ENCODE data around the gene ZBTB21.

Gene ZBTB21

GRCh38 chr21:42051788-42052187 is 41.6 kb upstream of the ZBTB21 start:
- no peaks in the 10 kb centered on the region for H3K4me1 ChIP-seq (ENCODE audit: low read length)
- H3K79me2 ChIP-seq (ENCODE audit: low read length) = no peaks in the 10 kb centered on the region
- no peak overlapping the region for H3K4me3 ChIP-seq (ENCODE audit: low read length)
- no peak overlapping the region for H3K9ac ChIP-seq (ENCODE audit: low read length)
- no peak for TF ChIP-seq CTCF (IDR thresholded peaks at IDR 0.05; ENCODE audit: low read depth, low read length)
- TF ChIP-seq EZH2phosphoT487 (IDR thresholded peaks at IDR 0.05; ENCODE audit: low read depth) = no peak
- H2AFZ ChIP-seq (ENCODE audit: low read depth, low read length) = no peak overlapping the region
- H3K27me3 ChIP-seq (ENCODE audit: low read depth, low read length) = peaks cover 5% of the 10 kb centered on the region; the same call in 1 of the 2 replicates
- no peaks in the 10 kb centered on the region for H3K9me3 ChIP-seq (ENCODE audit: insufficient read depth, low read length)
- H3K27ac ChIP-seq (ENCODE audit: low read length) = no peak overlapping the region
- no peaks in the 10 kb centered on the region for H4K20me1 ChIP-seq (ENCODE audit: insufficient read depth, low read length)
- no peaks in the 10 kb centered on the region for H3K36me3 ChIP-seq (replicated peaks; ENCODE audit: low read depth, low read length)
- H3K4me2 ChIP-seq (ENCODE audit: low read length) = no peak overlapping the region

GRCh38 chr21:42049578-42050430 is 39.6 kb upstream of the ZBTB21 start:
- Histone ChIP-seq H3K9ac (ENCODE audit: low read length) (no peak overlapping the region), H3K4me3 (ENCODE audit: low read length) (no peak overlapping the region), H3K27me3 (ENCODE audit: low read depth, low read length) (peaks cover 5% of the 10 kb centered on the region; the same call in 1 of the 2 replicates), H2AFZ (ENCODE audit: low read depth, low read length) (no peak overlapping the region), H3K4me1 (ENCODE audit: low read length) (no peaks in the 10 kb centered on the region), H3K36me3 (replicated peaks; ENCODE audit: low read depth, low read length) (no peaks in the 10 kb centered on the region), H3K4me2 (ENCODE audit: low read length) (no peak overlapping the region), H3K9me3 (ENCODE audit: insufficient read depth, low read length) (no peaks in the 10 kb centered on the region), H4K20me1 (ENCODE audit: insufficient read depth, low read length) (no peaks in the 10 kb centered on the region), H3K27ac (ENCODE audit: low read length) (no peak overlapping the region), H3K79me2 (ENCODE audit: low read length) (no peaks in the 10 kb centered on the region)
- TF ChIP-seq EZH2phosphoT487 (IDR thresholded peaks at IDR 0.05; ENCODE audit: low read depth) = no peak

- Histone ChIP-seq H3K9ac (ENCODE audit: low read length) (no peak overlapping the region), H3K27ac (ENCODE audit: low read length) (no peak overlapping the region), H3K79me2 (ENCODE audit: low read length) (no peaks in the 10 kb centered on the region), H3K4me3 (ENCODE audit: low read length) (no peak overlapping the region), H2AFZ (ENCODE audit: low read depth, low read length) (no peak overlapping the region), H3K4me2 (ENCODE audit: low read length) (no peak overlapping the region), H3K27me3 (ENCODE audit: low read depth, low read length) (peaks cover 5% of the 10 kb centered on the region; the same call in 1 of the 2 replicates), H3K9me3 (ENCODE audit: insufficient read depth, low read length) (no peaks in the 10 kb centered on the region), H4K20me1 (ENCODE audit: insufficient read depth, low read length) (no peaks in the 10 kb centered on the region), H3K4me1 (ENCODE audit: low read length) (no peaks in the 10 kb centered on the region), H3K36me3 (replicated peaks; ENCODE audit: low read depth, low read length) (no peaks in the 10 kb centered on the region)
- no peak for TF ChIP-seq EZH2phosphoT487 (IDR thresholded peaks at IDR 0.05; ENCODE audit: low read depth)
- TF ChIP-seq CTCF (IDR thresholded peaks at IDR 0.05; ENCODE audit: low read depth, low read length) = no peak
Observed at GRCh38 chr21:42048870-42049577, 38.9 kb upstream of the ZBTB21 start.

GRCh38 chr21:42047821-42048613 is 37.9 kb upstream of the ZBTB21 start:
- Histone ChIP-seq H4K20me1 (ENCODE audit: insufficient read depth, low read length) (no peaks in the 10 kb centered on the region), H3K79me2 (ENCODE audit: low read length) (no peaks in the 10 kb centered on the region), H3K36me3 (replicated peaks; ENCODE audit: low read depth, low read length) (no peaks in the 10 kb centered on the region), H3K27ac (ENCODE audit: low read length) (no peak overlapping the region), H3K4me3 (ENCODE audit: low read length) (no peak overlapping the region), H3K4me1 (ENCODE audit: low read length) (no peaks in the 10 kb centered on the region), H3K27me3 (ENCODE audit: low read depth, low read length) (peaks cover 1% of the 10 kb centered on the region; the same call in 1 of the 2 replicates), H3K9ac (ENCODE audit: low read length) (no peak overlapping the region), H3K9me3 (ENCODE audit: insufficient read depth, low read length) (no peaks in the 10 kb centered on the region), H3K4me2 (ENCODE audit: low read length) (no peak overlapping the region), H2AFZ (ENCODE audit: low read depth, low read length) (no peak overlapping the region)
- TF ChIP-seq EZH2phosphoT487 (IDR thresholded peaks at IDR 0.05; ENCODE audit: low read depth) (no peak), CTCF (IDR thresholded peaks at IDR 0.05; ENCODE audit: low read depth, low read length) (no peak)

Data from OCI-LY3 (cell line).